Stimulated activated memory B cell treated with anti-CD40 and anti-IgM and Interleukin-4, amounts not matched to agents 10 μg/mL and 1 μg/mL and 100 μg/mL, for 72 hours (primary cell): ENCODE measurements around the gene WLS.

Experiments
- ATAC-seq: fragments of 150-1000 bp; cut with Tn5 transposase; 2 replicates; pipeline ENCODE4 v1.10.0; 2021
- H3K27ac Mint-ChIP-seq: one replicate; pipeline ENCODE4 v1.8.0; 2022; ENCODE audit warnings: mild to moderate bottlenecking, mixed read lengths
- H3K27me3 Mint-ChIP-seq: one replicate; pipeline ENCODE4 v1.8.0; 2022; ENCODE audit warnings: mixed read lengths
- H3K36me3 Mint-ChIP-seq: one replicate; pipeline ENCODE4 v1.8.0; 2022; ENCODE audit warnings: mixed read lengths
- H3K4me1 Mint-ChIP-seq: one replicate; pipeline ENCODE4 v1.8.0; 2022; ENCODE audit warnings: mixed read lengths
- H3K4me3 Mint-ChIP-seq: one replicate; pipeline ENCODE4 v1.8.0; 2022; ENCODE audit warnings: mild to moderate bottlenecking, moderate library complexity, mixed read lengths
- H3K9me3 Mint-ChIP-seq: one replicate; pipeline ENCODE4 v1.8.0; 2022; ENCODE audit warnings: mixed read lengths

The WLS gene

DNA sequence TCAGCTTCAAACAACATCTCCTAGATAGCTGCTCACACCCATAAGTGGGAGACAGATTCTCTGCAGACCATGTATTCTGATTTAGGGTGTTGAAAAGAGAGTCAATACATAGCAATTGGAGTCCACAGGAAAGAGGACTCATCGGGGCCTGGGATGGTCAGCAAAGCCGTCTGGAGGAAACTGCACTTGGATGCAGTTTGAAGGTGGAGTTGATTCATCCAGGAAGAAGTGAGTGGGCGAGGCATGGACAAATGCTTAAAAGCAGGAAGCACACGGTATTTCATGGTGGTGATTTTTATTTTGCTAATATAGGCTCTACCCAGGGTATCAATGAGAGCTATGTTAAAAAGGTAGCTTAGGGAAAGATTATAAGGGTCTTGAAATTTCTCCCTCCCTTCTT lies 145.1 kb downstream of the WLS start:
- Mint-ChIP-seq H3K27me3 (no peaks in the 10 kb centered on the region), H3K4me1 (no peaks in the 10 kb centered on the region), H3K4me3 (no peak overlapping the region), H3K36me3 (no peaks in the 10 kb centered on the region), H3K9me3 (no peaks in the 10 kb centered on the region), H3K27ac (no peak overlapping the region)
- no peak for ATAC-seq

DNA sequence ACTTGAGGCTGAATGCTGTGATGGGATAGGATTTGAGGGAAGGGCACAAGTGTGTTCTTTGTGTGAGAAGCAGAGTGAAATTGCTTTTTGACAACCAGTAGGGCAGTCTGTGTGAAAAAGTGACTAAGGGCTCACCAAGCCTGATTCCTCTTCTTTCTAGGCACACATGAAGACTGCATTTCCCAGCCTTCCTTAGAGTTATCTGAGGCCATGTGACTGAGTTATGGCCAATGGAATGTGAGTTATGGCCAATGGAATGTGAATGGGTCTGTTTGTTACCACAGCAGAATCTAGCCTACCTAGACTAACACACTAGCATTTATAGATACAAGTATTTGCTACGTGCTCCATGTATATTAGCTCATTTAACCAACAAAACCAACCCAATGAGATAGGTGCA lies 146.6 kb downstream of the WLS start:
- Mint-ChIP-seq H3K4me3 (no peak overlapping the region), H3K36me3 (no peaks in the 10 kb centered on the region)
- ATAC-seq = no peak

DNA sequence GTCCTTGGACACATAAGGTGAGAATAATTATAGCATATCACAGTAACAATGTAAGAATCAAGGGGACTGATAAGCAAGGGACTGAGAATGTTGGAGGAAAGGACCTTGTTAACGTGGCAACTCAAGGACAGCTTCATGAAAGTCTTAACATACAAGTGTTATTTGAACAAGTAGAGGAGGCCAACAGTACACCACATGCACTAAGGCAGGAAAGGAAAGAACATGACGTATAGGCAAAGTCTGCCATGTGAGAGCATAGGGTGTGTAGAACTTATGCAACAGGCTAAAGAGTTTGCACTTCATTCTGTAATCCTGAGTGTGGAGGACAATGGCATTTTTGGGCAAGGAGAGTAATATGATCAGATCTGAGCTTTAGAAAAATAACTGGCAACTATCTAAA lies 148.6 kb downstream of the WLS start:
- H3K27me3 Mint-ChIP-seq = peaks cover 11% of the 10 kb centered on the region

More for the DNA sequence above, 146.6 kb downstream of the WLS start:
- Mint-ChIP-seq H3K4me1 (no peaks in the 10 kb centered on the region), H3K27ac (no peak overlapping the region), H3K27me3 (no peaks in the 10 kb centered on the region), H3K9me3 (no peaks in the 10 kb centered on the region)

DNA sequence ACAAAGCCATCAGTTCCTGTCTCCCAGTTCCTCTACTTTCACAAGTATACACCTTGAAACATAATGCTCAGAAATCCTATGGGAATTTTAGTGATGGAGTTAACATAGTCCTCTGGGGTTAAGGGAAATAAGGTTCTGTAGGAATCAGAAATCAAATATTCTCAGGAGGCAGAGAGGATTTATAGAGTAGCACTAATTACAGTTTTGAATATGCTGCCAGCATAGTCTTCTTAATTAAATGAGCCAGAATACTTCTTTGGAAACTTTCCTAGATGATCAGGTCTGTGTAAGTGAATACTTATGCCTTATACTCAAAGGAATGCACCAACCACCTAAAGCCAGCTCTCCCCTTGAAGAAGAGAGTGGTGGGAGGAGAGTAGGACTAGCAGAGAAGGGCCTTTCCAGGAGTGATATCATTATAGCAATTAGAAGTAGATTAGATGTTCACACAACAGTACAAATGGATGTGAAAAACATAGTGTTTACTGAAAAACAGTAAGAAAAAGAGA lies 150.5 kb downstream of the WLS start:
- Mint-ChIP-seq H3K9me3 (no peaks in the 10 kb centered on the region), H3K36me3 (no peaks in the 10 kb centered on the region)
- ATAC-seq = no peak

More for the DNA sequence above, 148.6 kb downstream of the WLS start:
- H3K9me3 Mint-ChIP-seq = no peaks in the 10 kb centered on the region
- no peak for ATAC-seq
- no peak overlapping the region for H3K4me3 Mint-ChIP-seq
- H3K36me3 Mint-ChIP-seq = no peaks in the 10 kb centered on the region
- no peaks in the 10 kb centered on the region for H3K4me1 Mint-ChIP-seq
- H3K27ac Mint-ChIP-seq = no peak overlapping the region

DNA sequence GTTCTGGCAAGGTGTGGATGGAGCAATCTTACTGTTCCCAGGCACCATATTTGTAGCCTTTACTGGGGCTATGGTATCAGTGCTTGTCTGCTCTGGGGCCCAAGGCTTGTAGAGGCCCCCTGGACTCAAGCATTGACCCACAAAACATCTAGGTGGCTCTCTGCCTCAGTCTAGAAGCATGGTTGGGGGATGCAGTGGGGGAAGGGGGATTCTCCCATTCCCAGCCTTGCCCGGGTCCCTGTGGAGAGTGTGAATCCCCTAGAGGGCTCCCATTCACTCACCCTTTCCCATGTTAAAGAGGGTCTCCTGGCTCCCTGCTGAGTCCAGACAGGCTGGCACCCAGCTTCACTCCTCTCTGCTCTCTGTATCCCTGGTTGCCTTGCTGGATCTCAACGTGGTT lies 153.7 kb downstream of the WLS start:
- Mint-ChIP-seq H3K4me1 (no peaks in the 10 kb centered on the region), H3K27me3 (peaks cover 13% of the 10 kb centered on the region), H3K36me3 (no peaks in the 10 kb centered on the region)

More for the DNA sequence above, 150.5 kb downstream of the WLS start:
- H3K4me3 Mint-ChIP-seq = no peak overlapping the region
- no peaks in the 10 kb centered on the region for H3K4me1 Mint-ChIP-seq
- H3K27me3 Mint-ChIP-seq = peaks cover 13% of the 10 kb centered on the region
- no peak overlapping the region for H3K27ac Mint-ChIP-seq

More for the DNA sequence above, 153.7 kb downstream of the WLS start:
- Mint-ChIP-seq H3K27ac (no peak overlapping the region), H3K9me3 (peaks cover 9% of the 10 kb centered on the region), H3K4me3 (no peak overlapping the region)
- no peak for ATAC-seq
